ENCODE results near the gene APLP1. TPM values are rescaled to one million over a fixed set of nuclear protein-coding genes. Genes with fewer than 3 reads are reported as not detected.

APLP1 gene
- total RNA-seq, 1 experiment from 2014 or later, result 15.5 TPM

- TF ChIP-seq, protein P1, sequence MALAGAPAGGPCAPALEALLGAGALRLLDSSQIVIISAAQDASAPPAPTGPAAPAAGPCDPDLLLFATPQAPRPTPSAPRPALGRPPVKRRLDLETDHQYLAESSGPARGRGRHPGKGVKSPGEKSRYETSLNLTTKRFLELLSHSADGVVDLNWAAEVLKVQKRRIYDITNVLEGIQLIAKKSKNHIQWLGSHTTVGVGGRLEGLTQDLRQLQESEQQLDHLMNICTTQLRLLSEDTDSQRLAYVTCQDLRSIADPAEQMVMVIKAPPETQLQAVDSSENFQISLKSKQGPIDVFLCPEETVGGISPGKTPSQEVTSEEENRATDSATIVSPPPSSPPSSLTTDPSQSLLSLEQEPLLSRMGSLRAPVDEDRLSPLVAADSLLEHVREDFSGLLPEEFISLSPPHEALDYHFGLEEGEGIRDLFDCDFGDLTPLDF (CRISPR knock-in tag; IDR thresholded peaks at IDR 0.05), result no peak
- no peak for TF ChIP-seq PRRX2 (CRISPR knock-in tag; IDR thresholded peaks at IDR 0.05)
- TF ChIP-seq, protein P2, sequence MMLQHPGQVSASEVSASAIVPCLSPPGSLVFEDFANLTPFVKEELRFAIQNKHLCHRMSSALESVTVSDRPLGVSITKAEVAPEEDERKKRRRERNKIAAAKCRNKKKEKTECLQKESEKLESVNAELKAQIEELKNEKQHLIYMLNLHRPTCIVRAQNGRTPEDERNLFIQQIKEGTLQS (CRISPR knock-in tag; conservative IDR thresholded peaks at IDR 0.05), result no peak
- TF ChIP-seq, protein P3, sequence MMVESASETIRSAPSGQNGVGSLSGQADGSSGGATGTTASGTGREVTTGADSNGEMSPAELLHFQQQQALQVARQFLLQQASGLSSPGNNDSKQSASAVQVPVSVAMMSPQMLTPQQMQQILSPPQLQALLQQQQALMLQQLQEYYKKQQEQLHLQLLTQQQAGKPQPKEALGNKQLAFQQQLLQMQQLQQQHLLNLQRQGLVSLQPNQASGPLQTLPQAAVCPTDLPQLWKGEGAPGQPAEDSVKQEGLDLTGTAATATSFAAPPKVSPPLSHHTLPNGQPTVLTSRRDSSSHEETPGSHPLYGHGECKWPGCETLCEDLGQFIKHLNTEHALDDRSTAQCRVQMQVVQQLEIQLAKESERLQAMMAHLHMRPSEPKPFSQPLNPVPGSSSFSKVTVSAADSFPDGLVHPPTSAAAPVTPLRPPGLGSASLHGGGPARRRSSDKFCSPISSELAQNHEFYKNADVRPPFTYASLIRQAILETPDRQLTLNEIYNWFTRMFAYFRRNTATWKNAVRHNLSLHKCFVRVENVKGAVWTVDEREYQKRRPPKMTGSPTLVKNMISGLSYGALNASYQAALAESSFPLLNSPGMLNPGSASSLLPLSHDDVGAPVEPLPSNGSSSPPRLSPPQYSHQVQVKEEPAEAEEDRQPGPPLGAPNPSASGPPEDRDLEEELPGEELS (CRISPR knock-in tag; IDR thresholded peaks at IDR 0.05), result no peak
Observed at GRCh38 chr19:35928507-35928906, 60.1 kb downstream of the APLP1 start (continued).

Other genes with a start within 250 kb of the APLP1 start
- 84.7 to 94.9 TPM (median 88.6 TPM) in 3 replicates for gene RBM42, start 239.5 kb upstream of the APLP1 start, total RNA-seq (2021)
- 1.4 to 1.9 TPM (median 1.7 TPM) in 3 replicates for gene ETV2, start 226.8 kb upstream of the APLP1 start, total RNA-seq (2021)
- 523 to 536 TPM (median 526 TPM) in 3 replicates for gene COX6B1, start 220.3 kb upstream of the APLP1 start, total RNA-seq (2021)
- gene UPK1A, start 202.1 kb upstream of the APLP1 start, total RNA-seq (2021), result 1.6 to 3.0 TPM (median 2.7 TPM) in 3 replicates
- 0.11 to 0.34 TPM (median 0.18 TPM) in 3 replicates for gene ZBTB32, start 164.0 kb upstream of the APLP1 start, total RNA-seq (2021)
- gene KMT2B, start 150.6 kb upstream of the APLP1 start, total RNA-seq (2021), result 53.6 to 66.6 TPM (median 58.1 TPM) in 3 replicates
- 9.9 to 12.7 TPM (median 12.3 TPM) in 3 replicates for gene IGFLR1, start 126.1 kb upstream of the APLP1 start, total RNA-seq (2021)
- gene U2AF1L4, start 123.2 kb upstream of the APLP1 start, total RNA-seq (2021), result 19.7 to 20.9 TPM (median 20.8 TPM) in 3 replicates
- gene PSENEN, start 122.9 kb upstream of the APLP1 start, total RNA-seq (2021), result 80.3 to 85.3 TPM (median 84.0 TPM) in 3 replicates
- gene LIN37, start 120.0 kb upstream of the APLP1 start, total RNA-seq (2021), result 4.7 to 6.4 TPM (median 5.6 TPM) in 3 replicates
- gene HSPB6, start 111.5 kb upstream of the APLP1 start, total RNA-seq (2021), result 1.4 to 2.5 TPM (median 1.7 TPM) in 3 replicates
- 32.9 to 36.7 TPM (median 36.2 TPM) in 3 replicates for gene PROSER3, start 110.4 kb upstream of the APLP1 start, total RNA-seq (2021)
- 36.8 to 43.9 TPM (median 39.8 TPM) in 3 replicates for gene ARHGAP33, start 93.0 kb upstream of the APLP1 start, total RNA-seq (2021)
- 0.14 TPM in 1 of 3 replicates, not detected in the others for gene PRODH2, start 55.7 kb upstream of the APLP1 start, total RNA-seq (2021)
- 0.61 to 1.7 TPM (median 1.7 TPM) in 3 replicates for gene NPHS1, start 16.1 kb upstream of the APLP1 start, total RNA-seq (2021)
- gene KIRREL2, start 11.7 kb upstream of the APLP1 start, total RNA-seq (2021), result 4.7 to 5.3 TPM (median 4.9 TPM) in 3 replicates
- 10.6 to 13.9 TPM (median 12.8 TPM) in 3 replicates for gene NFKBID, start 32.0 kb downstream of the APLP1 start, total RNA-seq (2021)
- gene HCST, start 34.0 kb downstream of the APLP1 start, total RNA-seq (2021), result 1.8 to 1.9 TPM (median 1.8 TPM) in 3 replicates
- 0.34 to 0.55 TPM (median 0.46 TPM) in 3 replicates for gene TYROBP, start 39.7 kb downstream of the APLP1 start, total RNA-seq (2021)
- gene LRFN3, start 67.8 kb downstream of the APLP1 start, total RNA-seq (2021), result 20.6 to 26.4 TPM (median 24.8 TPM) in 3 replicates
- 19.5 to 20.8 TPM (median 20.4 TPM) in 3 replicates for gene SDHAF1, start 126.6 kb downstream of the APLP1 start, total RNA-seq (2021)
- 17.6 to 28.5 TPM (median 27.9 TPM) in 3 replicates for gene SYNE4, start 140.2 kb downstream of the APLP1 start, total RNA-seq (2021)
- 28.1 to 35.1 TPM (median 31.9 TPM) in 3 replicates for gene ALKBH6, start 145.6 kb downstream of the APLP1 start, total RNA-seq (2021)
- gene CLIP3, start 164.3 kb downstream of the APLP1 start, total RNA-seq (2021), result 16.2 to 19.4 TPM (median 17.9 TPM) in 3 replicates
- 6.6 to 10.7 TPM (median 6.9 TPM) in 3 replicates for gene THAP8, start 185.7 kb downstream of the APLP1 start, total RNA-seq (2021)
- 30.9 to 40.0 TPM (median 30.9 TPM) in 3 replicates for gene WDR62, start 186.3 kb downstream of the APLP1 start, total RNA-seq (2021)
- not detected in 3 replicates for gene OVOL3, start 242.6 kb downstream of the APLP1 start, total RNA-seq (2021)
- gene POLR2I, start 246.3 kb downstream of the APLP1 start, total RNA-seq (2021), result 161 to 177 TPM (median 165 TPM) in 3 replicates
- 170 to 187 TPM (median 182 TPM) in 3 replicates for gene TBCB, start 246.9 kb downstream of the APLP1 start, total RNA-seq (2021)

All from WTC11 (cell line).